Peyer's patch (tissue), 4 donors: ENCODE measurements around the gene UNC93A.

Source experiments
- CTCF ChIP-seq, 6 experiments: fragments of 450-650 bp in 4 of 6; fragments of 200-600 bp in 2 of 6; sonication (generic) in 1 of 6; IDR thresholded peaks; one replicate each; pipeline ENCODE4 v1.5.1; 2017 to 2019; ENCODE audit warnings: antibody characterized with exemption in 6 of 6, mild to moderate bottlenecking in 3 of 6, moderate library complexity in 1 of 6
- POLR2A ChIP-seq, 2 donors: fragments of 450-650 bp; IDR thresholded peaks; one replicate each; pipeline ENCODE4 v1.5.1; 2017; ENCODE audit warnings: antibody characterized with exemption in 2 of 2, mild to moderate bottlenecking in 2 of 2, moderate library complexity in 2 of 2

- TF ChIP-seq CTCF (IDR thresholded peaks at IDR 0.05): no peak
- no peak for TF ChIP-seq POLR2A (IDR thresholded peaks at IDR 0.05)
Observed at GRCh38 chr6:167275436-167275835, 15.7 kb upstream of the UNC93A start.
